K562 (cell line): ENCODE measurements around the gene ZNF418. TPM values are rescaled to one million over a fixed set of nuclear protein-coding genes. Genes with fewer than 3 reads are reported as not detected.
"Not testable (repeated sequence)": the region's sequence is repeated elsewhere in the genome, so short reads cannot be mapped to it uniquely, and the experiment has no call there.

Experiments
- CC2D1A ChIP-seq: fragments of 450-650 bp; IDR thresholded peaks from 2 replicates; pipeline ENCODE4 v1.6.1; 2017; ENCODE audit warnings: mild to moderate bottlenecking
- E2F3 ChIP-seq: fragments of 250-450 bp; sonication (Bioruptor Pico); IDR thresholded peaks from 2 replicates; pipeline ENCODE4 v1.4.0; 2020; ENCODE audit warnings: mild to moderate bottlenecking
- ELF1 ChIP-seq: fragments of 200-800 bp; sonication (Bioruptor generic); IDR thresholded peaks from 2 replicates; pipeline ENCODE4 v1.6.1; 2016; ENCODE audit warnings: missing genetic modification characterization, missing compliant biosample characterization
- ELF2 ChIP-seq: fragments of 250-450 bp; sonication (Bioruptor Pico); IDR thresholded peaks from 2 replicates; pipeline ENCODE4 v1.5.0; 2021; ENCODE audit warnings: mild to moderate bottlenecking
- HCFC1 ChIP-seq: IDR thresholded peaks from 2 replicates; pipeline ENCODE4 v1.6.1; 2012; ENCODE audit warnings: low read depth, low read length, improper control_type of control experiment
- MAX ChIP-seq: sonication (generic); formaldehyde crosslinking; IDR thresholded peaks from 2 replicates; pipeline ENCODE4 v1.9.0; 2022; ENCODE audit warnings: mild to moderate bottlenecking, missing genetic modification reagents
- MTA3 ChIP-seq: fragments of 450-650 bp; formaldehyde crosslinking; IDR thresholded peaks from 2 replicates; pipeline ENCODE4 v1.6.1; 2017; ENCODE audit warnings: mild to moderate bottlenecking, borderline replicate concordance
- RBBP5 ChIP-seq: fragments of 200-600 bp; sonication (generic); IDR thresholded peaks from 2 replicates; pipeline ENCODE4 v1.6.1; 2012; ENCODE audit warnings: borderline replicate concordance, mild to moderate bottlenecking, low read length, control low read depth, inconsistent platforms; ENCODE audit not compliant: insufficient read depth, poor library complexity, severe bottlenecking
- REST ChIP-seq, 2 experiments: fragments of 450-650 bp; formaldehyde crosslinking in 1 of 2; IDR thresholded peaks; 2 replicates each; pipeline versions ENCODE4 v1.4.0 to v1.6.1; 2014 to 2020; ENCODE audit warnings: mild to moderate bottlenecking in 2 of 2, borderline replicate concordance in 1 of 2, low read depth in 1 of 2
- SOX6 ChIP-seq: fragments of 450-650 bp; IDR thresholded peaks from 2 replicates; pipeline ENCODE4 v1.6.1; 2014; ENCODE audit warnings: mild to moderate bottlenecking
- TRIM24 ChIP-seq, 2 experiments: fragments of 450-650 bp; IDR thresholded peaks; 2 replicates each; pipeline ENCODE4 v1.6.1; 2016
- YY1 ChIP-seq, 3 experiments: IDR thresholded peaks; 2 replicates each; pipeline ENCODE4 v1.6.1; 2011; ENCODE audit warnings: low read length in 2 of 3, mild to moderate bottlenecking in 2 of 3, moderate library complexity in 2 of 3, borderline replicate concordance in 1 of 3, control low read depth in 1 of 3, low read depth in 1 of 3; ENCODE audit not compliant: insufficient read depth in 3 of 3, insufficient replicate concordance in 2 of 3, control insufficient read depth in 1 of 3, insufficient read length in 1 of 3; ENCODE audit errors: extremely low read depth in 1 of 3
- ZZZ3 ChIP-seq: fragments of 450-650 bp; IDR thresholded peaks from 2 replicates; pipeline ENCODE4 v1.6.1; 2016; ENCODE audit warnings: antibody characterized with exemption, mild to moderate bottlenecking, moderate library complexity
- polyA plus RNA-seq, 8 experiments: library from polyadenylated mRNA; depleted of rRNA in 4 of 8; stranded (reverse) in 5 of 8; unstranded in 3 of 8; fragments of >200 nt; fragmentation: Nextera tagmentation in 2 of 8; fragmentation: Illumina TruSeq in 1 of 8; extraction: Ambion mirVana in 2 of 8; extraction: Trizol in 1 of 8; gene quantifications; 2 replicates each; pipeline versions ENCODE4 v1.2.1 to v1.2.3, GENCODE V29; 2011 to 2014; ENCODE audit warnings: inconsistent platforms in 1 of 8, missing spikeins in 1 of 8
- total RNA-seq, 7 experiments: library from RNA; depleted of rRNA in 6 of 7; stranded (reverse); fragments of >200 nt in 6 of 7; fragmentation: Illumina TruSeq in 2 of 7; extraction: Trizol in 2 of 7; gene quantifications; 2 replicates each; pipeline versions ENCODE4 v1.2.1 to v1.2.3, GENCODE V29; 2011 to 2021; ENCODE audit warnings: low replicate concordance in 1 of 7

ZNF418 gene
- total and polyA plus RNA-seq, 9 of the 15 experiments (the other 6 are each of a cell fraction or from before 2014, with no cell fraction given) = 0.11 to 0.70 (median 0.32) TPM

GRCh38 chr19:57916168-57916995 lies 18.8 kb downstream of the ZNF418 start, which contains the start of gene ZNF417 (continued):
- TF ChIP-seq REST (IDR thresholded peaks at IDR 0.05; ENCODE audit: borderline replicate concordance) (peak; percentile 33; the same call in 1 of the 2 replicates), MTA3 (peak; percentile 47; the same call in 1 of the 2 replicates), YY1 (IDR thresholded peaks at IDR 0.05; ENCODE audit: borderline replicate concordance in 1 of 3, control insufficient read depth in 1 of 3, extremely low read depth in 1 of 3, insufficient read depth in 3 of 3, insufficient read length in 1 of 3, insufficient replicate concordance in 2 of 3, low read depth in 1 of 3, low read length in 2 of 3) (peak in 2 of 3 experiments; percentile 55 to 87), CC2D1A (peak; percentile 38; the same call in 1 of the 2 replicates), ZZZ3 (peak; percentile 78; the same call in 1 of the 2 replicates), ELF1 (tag) (peak; percentile 92), MAX (CRISPR knock-in tag) (peak; percentile 14; the same call in 1 of the 2 replicates), RBBP5 (peak; percentile 44), E2F3 (CRISPR knock-in tag) (peak; percentile 89), HCFC1 (peak; percentile 92), SOX6 (peak; percentile 48; the same call in 1 of the 2 replicates), ELF2 (CRISPR knock-in tag) (peak; percentile 51; the same call in 1 of the 2 replicates), TRIM24 (IDR thresholded peaks at IDR 0.05) (peak; percentile 38 to 44; a peak in 2 of 4 replicates)
- TF ChIP-seq REST (CRISPR knock-in tag; IDR thresholded peaks at IDR 0.05; ENCODE audit: low read depth) = not testable (repeated sequence)
